Suppressor macrophage treated with lipopolysaccharide for 4 hours (primary cell): ENCODE measurements around the gene TRIM8.
A peak's percentile ranks its signal among the peaks of the same experiment; 100 is the strongest.
"Not testable (repeated sequence)": the region's sequence is repeated elsewhere in the genome, so short reads cannot be mapped to it uniquely, and the experiment has no call there.

Experiments used
- DNase-seq: peaks from one replicate; pipeline ENCODE4 v3.0.0-alpha.2; 2020

The TRIM8 gene

DNA sequence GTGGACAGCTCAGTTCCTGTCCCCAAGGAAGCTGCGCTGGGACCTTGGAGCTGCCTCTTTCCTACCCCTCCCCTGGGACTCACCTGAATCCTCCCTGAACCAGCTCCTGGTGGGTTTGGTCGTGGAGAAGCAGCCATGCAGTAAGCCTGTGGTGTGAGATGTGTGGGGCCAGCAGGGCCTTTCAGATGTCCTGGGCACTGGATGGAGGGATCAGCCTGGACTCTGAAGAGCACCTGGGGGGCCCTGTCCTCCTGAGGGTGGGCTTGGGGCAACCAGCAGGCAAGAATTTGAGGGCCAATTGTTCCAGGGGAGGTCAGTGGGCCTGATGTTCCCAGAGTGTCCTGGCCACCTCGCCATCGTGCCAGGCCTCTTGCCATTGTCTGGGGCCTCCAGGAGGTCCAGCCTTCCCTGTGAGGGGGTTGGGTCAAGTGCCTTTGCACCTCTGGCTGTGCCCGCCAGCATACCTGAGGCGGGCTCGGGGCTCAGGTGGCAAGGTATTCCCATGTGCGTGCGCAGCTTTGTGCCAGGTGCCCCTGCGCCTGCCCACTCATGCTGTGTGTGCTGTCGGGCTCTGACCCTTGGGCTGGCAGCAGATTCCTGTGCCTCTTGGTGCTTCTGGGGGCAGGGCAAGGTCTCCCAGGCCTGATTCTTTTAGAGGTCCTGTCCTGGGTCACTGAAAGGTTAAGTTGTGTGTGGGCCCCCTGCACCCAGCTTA is 7.3 kb downstream of the TRIM8 start:
- DNase-seq, result no peak

DNA sequence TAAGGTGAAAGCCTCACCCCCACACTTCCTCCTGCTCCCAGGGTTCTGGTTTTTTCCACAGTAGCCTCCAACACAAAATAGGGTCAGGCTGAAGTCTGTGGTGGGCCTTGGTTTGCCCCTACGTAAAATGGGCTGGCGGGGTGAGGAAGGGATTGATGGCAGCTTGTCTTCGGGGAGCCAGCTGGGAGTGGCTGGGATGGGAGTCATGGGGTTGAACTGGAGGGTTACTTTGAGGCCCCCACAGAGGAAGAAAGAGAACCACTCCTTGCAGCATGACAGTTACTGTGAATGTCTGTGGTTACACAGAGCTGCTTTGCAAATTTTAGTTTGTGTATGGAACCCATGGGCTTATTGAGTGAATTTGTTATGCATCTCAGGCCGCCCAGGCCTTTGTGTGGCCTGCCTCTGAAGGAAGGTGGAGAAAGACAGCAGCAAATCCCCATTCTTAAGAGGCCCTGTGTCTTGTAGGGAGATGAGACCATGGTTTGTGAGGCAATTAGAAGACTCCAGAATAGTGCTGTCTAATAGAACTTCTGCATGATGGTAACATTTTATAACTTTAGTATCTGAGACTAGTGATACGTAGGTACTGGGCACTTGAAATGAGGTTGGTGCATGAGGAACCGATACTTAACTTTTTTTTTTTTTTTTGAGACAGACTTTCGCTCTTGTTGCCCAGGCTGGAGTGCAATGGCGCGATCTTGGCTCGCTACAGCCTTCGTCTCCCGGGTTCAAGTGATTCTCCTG is 8.1 kb downstream of the TRIM8 start:
- DNase-seq, result peak; percentile 43

DNA sequence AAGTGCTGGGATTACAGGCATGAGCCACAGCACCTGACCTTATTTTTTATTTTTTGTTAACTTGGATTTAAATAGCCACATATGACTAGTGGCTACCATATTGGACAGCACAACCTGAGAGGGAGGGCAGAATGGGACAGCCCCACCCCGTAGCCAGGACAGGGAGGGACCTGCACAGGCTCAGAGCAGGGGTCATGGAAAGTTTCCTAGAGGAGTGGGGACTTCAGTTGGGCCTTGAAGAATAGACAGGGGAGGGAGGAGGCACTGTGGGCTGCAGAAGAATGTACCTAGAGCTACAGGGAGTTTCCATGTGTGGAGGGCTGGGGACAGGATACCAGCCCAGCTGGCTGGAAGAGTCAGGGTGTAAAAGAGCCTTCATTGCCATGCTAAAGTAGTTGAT is 8.8 kb downstream of the TRIM8 start:
- no peak for DNase-seq

DNA sequence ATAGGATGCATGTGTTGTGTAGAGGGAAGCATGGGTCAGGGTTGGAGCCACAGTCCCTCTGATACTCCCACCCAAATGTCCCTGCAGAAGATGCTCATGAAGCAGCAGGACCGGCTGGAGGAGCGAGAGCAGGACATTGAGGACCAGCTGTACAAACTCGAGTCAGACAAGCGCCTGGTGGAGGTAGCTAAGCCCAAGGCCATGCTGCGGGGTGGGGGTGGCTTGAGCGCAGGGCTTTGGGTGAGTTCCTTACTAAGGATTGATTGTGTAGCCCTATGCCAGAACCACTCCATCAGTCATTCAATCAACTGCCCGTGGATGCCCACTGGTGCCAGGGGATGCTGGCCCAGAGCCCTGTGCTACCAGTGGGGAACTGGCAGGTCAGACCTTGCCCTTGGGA is 10.3 kb downstream of the TRIM8 start:
- DNase-seq, result no peak

DNA sequence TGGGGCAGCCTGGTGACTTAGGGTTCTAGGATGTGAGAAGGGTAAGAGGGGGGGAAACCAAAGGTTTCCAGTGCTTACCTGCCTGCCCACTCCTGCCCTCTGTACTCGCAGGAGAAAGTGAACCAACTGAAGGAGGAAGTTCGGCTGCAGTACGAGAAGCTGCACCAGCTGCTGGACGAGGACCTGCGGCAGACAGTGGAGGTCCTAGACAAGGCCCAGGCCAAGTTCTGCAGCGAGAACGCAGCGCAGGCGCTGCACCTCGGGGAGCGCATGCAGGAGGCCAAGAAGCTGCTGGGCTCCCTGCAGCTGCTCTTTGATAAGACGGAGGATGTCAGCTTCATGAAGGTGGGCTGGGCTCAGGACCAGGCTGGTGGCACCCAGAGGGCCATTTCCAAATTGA is 10.7 kb downstream of the TRIM8 start:
- no peak for DNase-seq

DNA sequence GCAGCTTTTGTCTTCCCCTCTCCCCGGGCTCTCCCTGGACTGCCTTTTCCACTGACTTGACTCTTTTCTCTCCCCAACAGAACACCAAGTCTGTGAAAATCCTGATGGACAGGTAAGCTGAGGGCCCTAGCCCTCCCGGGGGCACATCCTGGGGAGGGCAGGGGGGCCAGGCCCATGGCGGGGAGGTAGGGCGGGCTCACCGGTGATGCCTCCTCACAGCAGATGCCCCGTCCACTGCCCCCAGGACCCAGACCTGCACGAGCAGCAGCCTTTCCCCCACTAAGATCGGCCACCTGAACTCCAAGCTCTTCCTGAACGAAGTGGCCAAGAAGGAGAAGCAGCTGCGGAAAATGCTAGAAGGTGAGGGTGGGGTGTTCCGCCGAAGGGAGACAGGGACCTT is 11.7 kb downstream of the TRIM8 start:
- DNase-seq, result no peak

DNA sequence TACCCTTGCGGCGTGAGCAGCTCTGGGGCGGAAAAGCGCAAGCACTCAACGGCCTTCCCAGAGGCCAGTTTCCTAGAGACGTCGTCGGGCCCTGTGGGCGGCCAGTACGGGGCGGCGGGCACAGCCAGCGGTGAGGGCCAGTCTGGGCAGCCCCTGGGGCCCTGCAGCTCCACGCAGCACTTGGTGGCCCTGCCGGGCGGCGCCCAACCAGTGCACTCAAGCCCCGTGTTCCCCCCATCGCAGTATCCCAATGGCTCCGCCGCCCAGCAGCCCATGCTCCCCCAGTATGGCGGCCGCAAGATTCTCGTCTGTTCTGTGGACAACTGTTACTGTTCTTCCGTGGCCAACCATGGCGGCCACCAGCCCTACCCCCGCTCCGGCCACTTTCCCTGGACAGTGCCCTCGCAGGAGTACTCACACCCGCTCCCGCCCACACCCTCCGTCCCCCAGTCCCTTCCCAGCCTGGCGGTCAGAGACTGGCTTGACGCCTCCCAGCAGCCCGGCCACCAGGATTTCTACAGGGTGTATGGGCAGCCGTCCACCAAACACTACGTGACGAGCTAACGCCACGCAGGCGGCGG is 12.6 kb downstream of the TRIM8 start:
- no peak for DNase-seq

DNA sequence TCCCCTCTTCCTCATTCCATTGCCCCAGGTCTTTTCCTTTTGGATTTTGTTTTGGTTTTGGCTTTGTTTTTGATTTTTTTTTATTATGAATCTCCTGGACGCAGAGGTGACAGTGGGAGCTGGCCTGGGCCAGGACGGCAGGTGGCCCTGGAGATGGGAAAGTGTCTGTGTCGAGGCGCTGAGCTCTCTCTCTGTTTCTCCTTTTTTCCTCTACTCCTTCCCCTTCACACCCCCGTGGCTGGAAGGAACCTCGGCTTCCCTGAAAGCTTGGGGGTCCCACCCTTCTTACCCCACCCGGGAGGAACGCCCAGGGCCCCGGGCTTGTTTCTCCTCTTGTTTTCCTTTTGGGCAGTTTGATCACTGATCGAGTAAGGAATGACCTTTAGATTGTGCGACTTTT is 13.2 kb downstream of the TRIM8 start:
- no peak for DNase-seq

DNA sequence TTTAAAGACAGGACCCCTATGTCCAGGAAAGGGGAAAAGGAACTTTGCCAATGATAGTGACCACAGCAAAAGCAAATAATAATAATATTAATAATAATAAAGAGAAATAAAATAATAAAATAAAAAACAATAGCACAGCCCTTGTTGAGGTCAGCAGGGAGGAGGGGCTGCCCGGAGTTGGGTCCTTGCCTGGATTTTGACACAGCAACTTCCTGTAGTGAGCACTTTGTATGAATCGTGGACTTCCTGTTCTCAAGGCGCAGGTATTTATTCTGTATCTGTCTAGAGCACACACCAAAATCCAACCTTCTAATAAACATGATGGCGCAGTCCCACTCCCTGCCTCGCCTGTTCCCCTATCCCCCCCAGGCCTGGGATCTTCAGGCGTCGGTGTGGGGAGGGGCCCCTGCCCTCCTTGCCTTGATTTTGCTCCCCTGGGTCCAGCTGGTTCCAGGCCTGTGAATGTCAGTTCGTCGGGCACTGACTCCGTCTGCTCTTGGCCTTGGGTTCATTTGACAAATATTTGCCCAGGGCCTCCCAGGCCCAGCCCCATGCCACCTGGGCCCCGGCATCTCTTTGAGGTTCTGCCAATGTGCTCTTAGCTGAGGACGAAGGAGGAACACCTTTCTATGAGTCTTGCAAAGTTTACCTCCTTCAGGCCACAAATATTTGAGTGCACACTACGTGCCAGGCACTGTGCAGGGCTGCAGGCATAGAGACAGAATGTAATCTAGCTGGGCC is 13.9 kb downstream of the TRIM8 start:
- DNase-seq, result no peak

DNA sequence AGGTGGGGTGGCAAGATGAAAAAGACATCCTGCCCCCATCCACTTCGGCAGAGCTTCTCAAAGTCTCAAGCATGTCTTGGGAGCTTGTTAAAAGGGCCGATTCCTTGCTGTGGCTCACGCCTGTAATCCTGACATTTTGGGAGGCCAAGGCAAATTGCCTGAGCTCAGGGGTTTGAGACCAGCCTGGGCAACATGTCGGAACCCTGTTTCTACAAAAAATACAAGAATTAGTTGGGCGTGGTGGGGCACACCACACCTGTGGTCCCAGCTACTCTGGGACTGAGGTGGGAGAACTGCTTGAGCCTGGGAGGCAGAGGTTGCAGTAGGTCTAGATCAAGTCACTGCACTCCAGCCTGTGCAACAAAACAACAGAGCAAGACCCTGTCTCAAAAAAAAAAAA is 14.5 kb downstream of the TRIM8 start:
- no peak for DNase-seq

DNA sequence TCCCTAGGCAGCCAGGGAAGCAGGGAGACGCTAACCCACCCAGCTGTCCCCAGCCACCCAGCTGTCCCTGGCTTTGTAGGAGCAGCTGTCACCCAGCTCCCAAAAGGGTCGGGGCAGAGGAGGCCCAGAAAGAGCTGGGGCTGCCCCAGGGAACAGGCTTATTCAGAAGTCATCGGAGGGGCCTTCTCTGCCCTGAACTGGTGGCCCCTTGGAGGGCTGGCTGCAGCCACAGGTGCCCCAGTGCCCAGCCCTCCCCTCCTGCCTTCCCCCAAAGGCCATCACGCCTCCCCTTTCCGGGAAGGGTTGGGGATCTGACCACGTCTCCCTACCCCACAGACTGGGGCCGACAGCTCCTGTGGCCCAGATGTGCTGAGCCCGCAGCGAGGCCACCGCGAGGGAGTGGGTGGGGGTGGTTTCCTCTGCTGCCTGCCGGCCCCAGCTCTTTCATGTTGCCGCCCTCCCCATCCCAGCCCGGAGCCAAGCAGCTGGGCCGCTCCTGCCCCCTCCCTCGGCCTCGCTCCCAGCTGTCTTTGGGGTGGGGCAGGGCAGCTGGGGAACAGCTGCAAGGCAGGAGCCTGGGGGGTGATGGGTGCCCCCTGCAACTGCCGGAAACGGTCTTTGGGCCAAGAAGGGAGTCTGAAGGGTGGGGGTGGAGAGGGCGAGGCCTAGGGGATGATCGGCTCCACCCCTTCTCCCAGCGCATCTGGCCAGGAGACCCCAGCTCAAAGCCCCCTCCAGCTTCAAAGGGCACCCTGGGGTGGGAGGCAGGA is 16.8 kb downstream of the TRIM8 start:
- DNase-seq, result peak; percentile 50

DNA sequence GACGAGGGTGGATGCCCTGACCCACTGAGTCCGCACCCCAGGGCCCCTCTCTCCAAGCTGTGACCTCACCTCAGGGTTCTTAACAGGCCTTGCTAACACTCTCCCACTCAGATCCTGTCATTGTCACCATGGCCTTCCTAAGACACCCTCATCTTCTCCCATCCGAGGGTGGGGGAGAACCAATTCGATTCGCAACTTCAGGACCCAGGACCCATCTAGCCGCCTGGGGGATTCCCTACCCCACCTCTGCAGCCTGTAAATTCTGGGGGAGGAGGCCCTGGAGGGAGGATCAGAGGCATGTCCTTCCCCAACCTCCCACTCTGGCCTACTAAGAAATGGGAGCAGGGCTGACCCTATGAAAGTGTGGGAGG is 17.4 kb downstream of the TRIM8 start:
- DNase-seq, result no peak

DNA sequence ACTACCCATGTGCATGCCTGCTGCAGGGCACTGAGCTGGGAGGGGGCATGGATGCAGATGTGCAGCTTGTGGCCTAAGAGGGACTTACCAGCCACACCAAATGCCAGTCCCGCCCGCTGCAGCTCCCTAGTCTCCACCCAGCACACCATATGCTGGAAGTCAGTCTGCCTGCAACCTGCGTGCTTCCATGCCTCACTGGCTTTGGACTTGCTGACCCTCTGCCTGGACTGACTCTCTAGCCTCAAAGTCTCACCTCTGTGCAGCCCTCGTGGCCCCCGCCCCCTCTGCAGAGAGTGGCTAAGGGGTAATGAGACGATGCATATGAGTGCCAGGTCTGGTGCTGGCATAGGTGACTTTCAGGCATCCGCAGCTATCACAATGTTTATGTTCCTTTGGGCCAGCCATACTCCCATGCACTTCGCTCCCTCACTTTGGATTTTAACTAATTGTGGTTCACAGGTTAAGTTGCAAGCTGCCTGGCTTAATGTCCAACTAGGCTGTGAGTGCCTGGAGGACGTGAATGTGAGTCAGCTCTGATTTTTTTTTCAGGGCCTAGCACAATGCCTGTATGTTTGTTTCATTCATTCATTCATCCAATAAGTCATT is 21.7 kb downstream of the TRIM8 start:
- DNase-seq, result no peak

DNA sequence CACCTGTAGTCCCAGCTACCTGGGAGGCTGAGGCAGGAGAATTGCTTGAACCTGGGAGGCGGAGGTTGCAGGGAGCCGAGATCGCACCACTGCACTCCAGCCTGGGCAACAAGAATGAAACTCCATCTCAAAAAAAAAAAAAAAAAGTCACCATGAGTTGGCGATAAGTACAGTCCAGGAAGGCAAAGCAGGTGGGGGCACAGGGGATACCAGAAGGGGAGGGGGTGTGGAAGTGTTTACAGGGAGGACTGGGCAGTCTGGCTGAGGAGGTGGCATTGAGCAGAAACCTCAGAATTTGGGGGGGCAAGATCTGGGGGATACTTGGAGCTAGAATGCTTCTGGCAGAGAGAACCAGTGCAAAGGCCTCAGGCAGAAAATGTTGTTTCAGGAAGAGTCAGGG is 23.1 kb downstream of the TRIM8 start:
- not testable (repeated sequence) for DNase-seq

DNA sequence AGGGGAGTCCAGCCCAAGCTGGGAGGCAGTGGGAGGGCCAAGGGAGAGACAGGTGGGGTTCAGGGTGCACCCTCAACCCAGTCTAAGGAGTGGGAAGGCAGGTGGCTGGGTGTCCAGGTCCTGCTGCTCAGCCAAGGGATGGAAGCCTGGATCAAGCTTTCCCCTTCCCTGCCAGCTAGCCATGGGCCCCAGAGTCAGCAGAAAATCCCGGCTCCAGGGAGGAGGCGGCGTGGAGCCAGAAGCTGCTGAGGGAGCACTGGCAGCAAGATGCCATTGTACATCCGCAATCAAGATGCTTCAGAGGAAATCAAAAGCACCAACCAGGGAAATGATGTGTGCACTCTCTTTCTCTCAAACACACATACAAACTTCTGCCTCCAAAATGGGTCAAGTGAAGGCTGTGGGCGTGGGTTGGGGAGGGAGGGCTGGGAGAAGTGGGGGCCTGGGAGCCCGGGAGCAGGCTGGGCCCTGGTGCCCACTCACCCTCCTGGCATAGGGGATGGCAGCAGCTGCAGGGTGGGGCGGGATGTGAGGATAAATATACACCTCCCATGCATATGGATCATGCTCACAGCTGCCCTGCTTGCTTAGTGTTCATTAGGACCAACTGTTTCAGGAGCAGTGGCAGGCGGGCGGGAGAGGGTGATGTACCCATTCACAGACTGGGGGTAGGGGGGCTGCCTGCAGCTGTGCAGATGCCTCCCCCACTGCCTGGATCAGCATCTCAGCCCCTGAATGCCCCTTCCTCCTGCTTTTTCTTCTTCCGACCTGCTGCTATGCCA is 24.2 kb downstream of the TRIM8 start:
- no peak for DNase-seq

DNA sequence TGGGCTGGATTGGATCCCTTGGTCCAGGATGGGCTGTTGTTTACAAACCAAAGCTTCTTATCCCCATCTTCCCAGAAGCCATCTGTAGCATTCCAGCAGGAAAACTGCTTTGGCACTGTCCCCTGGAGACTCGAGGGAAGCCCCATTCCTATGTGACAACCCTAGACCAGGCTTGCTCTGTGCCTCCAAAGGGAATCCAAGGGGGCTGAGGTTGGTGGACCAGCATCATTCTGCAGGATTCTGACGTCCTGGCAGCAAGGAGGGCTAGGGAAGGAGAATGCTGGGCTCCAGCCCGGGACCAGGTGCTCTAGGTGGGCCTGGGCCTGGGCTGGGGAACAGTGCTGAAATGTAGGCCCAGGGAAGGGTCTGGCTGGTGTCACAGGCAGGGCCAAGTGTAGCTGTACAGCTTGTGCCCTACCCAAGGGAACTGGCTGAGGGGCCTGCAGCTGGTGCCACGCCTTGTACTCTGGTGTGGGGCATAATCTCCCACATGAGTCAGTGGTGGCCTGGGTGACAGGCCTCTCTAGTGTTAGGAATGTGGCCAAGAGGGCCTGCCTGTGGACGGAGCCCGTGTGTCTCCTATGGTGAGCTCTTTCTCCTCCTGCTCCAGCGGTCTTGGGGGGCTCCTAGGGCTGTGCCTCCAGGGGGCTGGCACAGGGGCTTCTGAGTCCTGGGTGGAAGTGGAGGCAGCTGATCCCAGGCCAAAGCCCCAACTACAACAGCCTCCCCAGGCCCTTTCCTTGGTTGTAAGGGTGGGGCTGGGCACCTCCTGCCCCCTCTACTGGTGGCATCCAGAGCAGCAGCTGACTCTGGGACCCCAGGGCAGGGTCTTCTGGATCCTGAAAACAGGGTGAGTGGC is 25.2 kb downstream of the TRIM8 start:
- no peak for DNase-seq

DNA sequence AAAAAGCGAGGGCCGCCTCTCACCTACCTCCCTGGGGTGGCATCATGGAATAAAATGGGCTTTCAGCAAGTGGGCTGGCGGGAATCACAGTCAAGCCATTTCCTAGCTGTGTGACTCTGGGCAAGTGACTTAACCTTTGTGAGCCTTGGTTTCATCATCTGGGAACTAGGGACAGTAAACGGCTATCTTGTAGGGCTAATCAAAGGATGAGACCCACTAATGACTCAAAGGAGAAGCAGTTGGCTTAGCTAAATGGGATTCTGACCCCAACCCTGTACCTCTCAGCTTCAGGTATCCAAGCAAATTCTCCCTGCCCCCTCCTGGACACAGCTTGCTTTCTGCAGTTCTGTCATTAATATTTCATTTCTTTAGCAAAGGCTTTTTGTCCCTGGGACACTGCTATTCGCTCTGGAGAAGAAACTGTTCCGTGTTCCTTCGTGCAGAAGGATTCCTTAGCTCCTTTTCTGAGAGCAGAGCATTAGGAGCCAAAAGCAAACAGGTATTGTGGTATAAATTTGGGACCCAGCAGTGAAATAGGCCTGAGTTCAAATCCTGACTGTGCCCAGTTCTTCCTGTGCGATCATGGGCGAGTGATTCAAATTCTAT is 25.9 kb downstream of the TRIM8 start:
- DNase-seq, result peak; percentile 46

DNA sequence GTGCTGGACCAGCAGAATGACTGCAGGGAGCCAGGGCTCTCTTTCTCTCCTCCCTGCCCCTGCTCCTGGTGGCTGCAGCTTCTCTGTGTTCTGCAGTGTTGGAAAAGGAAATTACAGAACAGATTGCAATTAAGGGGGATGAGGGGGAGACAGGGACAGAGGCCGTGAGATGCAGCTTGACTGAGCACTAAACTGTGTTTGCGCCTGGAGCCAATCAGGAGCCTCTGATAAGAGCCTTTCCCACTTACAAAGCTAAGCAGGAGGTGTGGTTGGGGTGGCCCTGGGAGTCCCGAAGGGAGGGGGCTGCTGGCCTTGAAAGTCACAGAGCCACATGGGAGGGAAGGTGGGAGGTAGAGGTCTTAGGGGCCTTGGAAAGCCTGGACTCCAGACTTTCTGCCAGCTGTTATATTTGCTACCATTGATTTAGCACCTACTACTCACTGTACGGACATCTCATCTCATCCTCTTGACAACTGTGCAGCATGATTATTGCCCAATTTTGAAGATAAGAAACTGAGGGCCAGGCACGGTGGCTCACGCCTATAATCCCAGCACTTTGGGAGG is 26.7 kb downstream of the TRIM8 start:
- DNase-seq, result no peak

DNA sequence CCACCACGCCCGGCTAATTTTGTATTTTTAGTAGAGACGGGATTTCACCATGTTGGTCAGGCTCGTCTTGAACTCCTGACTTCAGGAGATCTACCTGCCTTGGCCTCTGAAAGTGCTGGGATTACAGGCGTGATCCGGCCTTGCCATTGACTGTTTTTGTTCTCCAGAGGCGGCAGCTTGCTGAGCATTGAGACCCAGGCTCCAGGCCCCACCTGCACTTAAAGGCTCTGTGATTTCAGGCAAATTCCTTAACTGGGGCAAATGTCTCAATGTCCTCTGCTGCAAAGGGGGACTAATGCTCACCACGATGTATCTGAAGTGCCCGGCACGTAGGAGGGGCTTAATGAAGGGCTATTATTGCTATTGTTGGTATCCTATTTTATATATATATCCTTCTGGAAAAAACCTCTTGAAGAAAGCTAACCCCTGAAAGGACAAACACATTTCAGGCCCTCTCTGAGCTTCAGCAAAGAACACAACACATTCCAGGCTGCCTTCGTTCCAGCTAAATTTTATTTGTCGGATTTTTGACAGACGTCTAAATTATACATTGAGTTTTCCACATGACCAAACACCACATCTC is 29.0 kb downstream of the TRIM8 start:
- no peak for DNase-seq
